HepG2 (cell line): Measurements from ENCODE around the gene BBIP1. TPM values are rescaled to one million over a fixed set of nuclear protein-coding genes. Genes with fewer than 3 reads are reported as not detected.
A peak's percentile ranks its signal among the peaks of the same experiment; 100 is the strongest.

Source experiments
- KLF12 ChIP-seq: sonication (generic); formaldehyde crosslinking; IDR thresholded peaks from 2 replicates; pipeline ENCODE4 v1.4.0; 2020; ENCODE audit warnings: missing genetic modification reagents, borderline replicate concordance
- KLF9 ChIP-seq: IDR thresholded peaks from 2 replicates; pipeline ENCODE4 v1.6.1; 2016; ENCODE audit warnings: low read depth
- MED1 ChIP-seq: sonication (generic); formaldehyde crosslinking; IDR thresholded peaks from 2 replicates; pipeline ENCODE4 v1.4.0; 2020; ENCODE audit warnings: missing genetic modification reagents
- NCOA1 ChIP-seq: sonication (generic); formaldehyde crosslinking; IDR thresholded peaks from 2 replicates; pipeline ENCODE4 v1.9.0; 2021; ENCODE audit warnings: missing genetic modification reagents
- NRL ChIP-seq: sonication (generic); formaldehyde crosslinking; IDR thresholded peaks from 2 replicates; pipeline ENCODE4 v1.5.0; 2020; ENCODE audit warnings: missing genetic modification reagents, mild to moderate bottlenecking, moderate library complexity, borderline replicate concordance
- SNAI1 ChIP-seq: sonication (generic); formaldehyde crosslinking; IDR thresholded peaks from 2 replicates; pipeline ENCODE4 v1.5.0; 2020; ENCODE audit warnings: mild to moderate bottlenecking, missing genetic modification reagents, borderline replicate concordance
- ZNF20 ChIP-seq: sonication (generic); formaldehyde crosslinking; IDR thresholded peaks from 2 replicates; pipeline ENCODE4 v1.4.0; 2020; ENCODE audit warnings: mild to moderate bottlenecking, moderate library complexity, missing genetic modification reagents
- ZNF331 ChIP-seq: sonication (generic); formaldehyde crosslinking; IDR thresholded peaks from 2 replicates; pipeline ENCODE4 v1.4.0; 2020; ENCODE audit warnings: missing genetic modification reagents
- ZNF724P ChIP-seq: sonication (generic); formaldehyde crosslinking; IDR thresholded peaks from 2 replicates; pipeline ENCODE4 v1.8.0; 2022; ENCODE audit warnings: missing genetic modification reagents, borderline replicate concordance
- polyA plus RNA-seq, 8 experiments: library from polyadenylated mRNA; depleted of rRNA in 3 of 8; stranded (reverse) in 7 of 8; unstranded in 1 of 8; fragments of >200 nt; fragmentation: Illumina TruSeq in 4 of 8; extraction: Trizol in 4 of 8; gene quantifications; 2 replicates each; pipeline versions ENCODE4 v1.2.1 to v1.2.3, GENCODE V29; 2011 to 2016; ENCODE audit warnings: low read depth in 4 of 8, missing spikeins in 1 of 8, mixed read lengths in 1 of 8; ENCODE audit not compliant: insufficient read depth in 1 of 8
- total RNA-seq, 5 experiments: library from RNA; depleted of rRNA; stranded (reverse); fragments of >200 nt; fragmentation: Illumina TruSeq; extraction: Trizol; gene quantifications; 2 replicates each; pipeline ENCODE4 v1.2.3, GENCODE V29; 2016; ENCODE audit warnings: low read depth in 1 of 5
- TF ChIP-seq, protein P1 (sequence below): sonication (generic); formaldehyde crosslinking; IDR thresholded peaks from 2 replicates; pipeline ENCODE4 v1.5.0; 2020; ENCODE audit warnings: mild to moderate bottlenecking, missing genetic modification reagents, moderate library complexity
- TF ChIP-seq, protein P2 (sequence below): sonication (generic); formaldehyde crosslinking; conservative IDR thresholded peaks from 2 replicates; pipeline ENCODE4 v1.4.0; 2020; ENCODE audit warnings: missing genetic modification reagents
- TF ChIP-seq, protein P3 (sequence below): sonication (generic); formaldehyde crosslinking; IDR thresholded peaks from 2 replicates; pipeline ENCODE4 v1.8.1; 2023; ENCODE audit warnings: missing genetic modification reagents, mild to moderate bottlenecking, borderline replicate concordance
- TF ChIP-seq, protein P4 (sequence below): sonication (generic); formaldehyde crosslinking; IDR thresholded peaks from 2 replicates; pipeline ENCODE4 v1.4.0; 2020; ENCODE audit warnings: low read depth, mild to moderate bottlenecking, missing genetic modification reagents
- TF ChIP-seq, protein P5 (sequence below): sonication (generic); formaldehyde crosslinking; IDR thresholded peaks from one replicate; pipeline ENCODE4 v1.5.1; 2020; ENCODE audit warnings: mild to moderate bottlenecking, missing genetic modification reagents; ENCODE audit errors: not compliant biosample characterization

Gene BBIP1
- total and polyA plus RNA-seq, 2 of the 13 experiments (the other 11 are each of a cell fraction or from before 2014, with no cell fraction given), result 18.3 to 24.1 TPM

DNA sequence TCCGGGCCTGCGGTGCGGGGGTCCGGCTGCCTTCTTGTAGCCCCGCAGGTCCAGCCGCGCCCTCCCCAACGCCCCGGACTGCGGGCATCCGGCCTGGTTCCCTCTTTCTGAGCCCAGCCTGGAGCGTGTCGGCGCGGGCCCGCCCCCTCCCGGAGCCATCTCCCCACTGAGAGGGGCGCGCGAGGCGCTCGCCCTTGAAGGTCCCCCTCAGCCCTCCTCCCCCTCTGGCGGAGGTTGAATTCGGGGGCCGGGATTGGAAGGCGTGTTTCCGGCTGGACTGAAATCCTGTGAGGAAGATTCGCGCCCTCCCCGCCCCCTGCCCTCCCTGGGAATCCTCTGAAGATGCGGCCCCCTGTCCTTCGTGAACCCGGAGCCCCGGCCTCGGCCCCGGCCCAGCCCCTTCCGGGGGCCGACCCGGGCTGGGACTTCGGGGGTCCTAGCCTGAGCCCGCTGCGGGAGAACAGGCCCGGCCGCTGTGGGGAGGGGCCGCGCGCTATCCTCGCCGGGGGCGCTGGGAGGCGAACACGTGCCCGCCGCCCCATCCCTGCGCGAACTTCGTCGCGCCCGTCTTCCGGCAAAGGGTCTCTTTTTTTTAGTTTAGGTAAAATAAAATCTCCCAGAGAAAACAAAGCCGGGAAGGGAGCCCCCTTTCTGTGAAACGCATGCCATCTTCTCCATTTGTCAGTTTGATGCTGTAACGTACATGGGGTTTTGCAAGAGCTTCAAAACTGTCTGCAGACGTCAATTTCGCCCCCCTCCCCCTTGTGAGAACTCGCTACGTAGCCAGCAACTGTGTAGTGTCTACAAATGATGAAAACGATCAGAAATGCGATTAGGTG, 46.6 kb downstream of the BBIP1 start (continued):
- TF ChIP-seq NRL (CRISPR knock-in tag) (no peak), KLF12 (CRISPR knock-in tag) (peak; percentile 62; the same call in 1 of the 2 replicates), ZNF331 (CRISPR knock-in tag) (no peak; the same call in 1 of the 2 replicates), ZNF724P (peak; percentile 81; the same call in 1 of the 2 replicates), SNAI1 (CRISPR knock-in tag) (no peak), ZNF20 (CRISPR knock-in tag) (no peak), MED1 (CRISPR knock-in tag) (peak; percentile 39; the same call in 1 of the 2 replicates), NCOA1 (CRISPR knock-in tag) (no peak), KLF9 (no peak)
- TF ChIP-seq, protein P1, sequence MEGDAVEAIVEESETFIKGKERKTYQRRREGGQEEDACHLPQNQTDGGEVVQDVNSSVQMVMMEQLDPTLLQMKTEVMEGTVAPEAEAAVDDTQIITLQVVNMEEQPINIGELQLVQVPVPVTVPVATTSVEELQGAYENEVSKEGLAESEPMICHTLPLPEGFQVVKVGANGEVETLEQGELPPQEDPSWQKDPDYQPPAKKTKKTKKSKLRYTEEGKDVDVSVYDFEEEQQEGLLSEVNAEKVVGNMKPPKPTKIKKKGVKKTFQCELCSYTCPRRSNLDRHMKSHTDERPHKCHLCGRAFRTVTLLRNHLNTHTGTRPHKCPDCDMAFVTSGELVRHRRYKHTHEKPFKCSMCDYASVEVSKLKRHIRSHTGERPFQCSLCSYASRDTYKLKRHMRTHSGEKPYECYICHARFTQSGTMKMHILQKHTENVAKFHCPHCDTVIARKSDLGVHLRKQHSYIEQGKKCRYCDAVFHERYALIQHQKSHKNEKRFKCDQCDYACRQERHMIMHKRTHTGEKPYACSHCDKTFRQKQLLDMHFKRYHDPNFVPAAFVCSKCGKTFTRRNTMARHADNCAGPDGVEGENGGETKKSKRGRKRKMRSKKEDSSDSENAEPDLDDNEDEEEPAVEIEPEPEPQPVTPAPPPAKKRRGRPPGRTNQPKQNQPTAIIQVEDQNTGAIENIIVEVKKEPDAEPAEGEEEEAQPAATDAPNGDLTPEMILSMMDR (CRISPR knock-in tag), result peak; percentile 21
- TF ChIP-seq, protein P2, sequence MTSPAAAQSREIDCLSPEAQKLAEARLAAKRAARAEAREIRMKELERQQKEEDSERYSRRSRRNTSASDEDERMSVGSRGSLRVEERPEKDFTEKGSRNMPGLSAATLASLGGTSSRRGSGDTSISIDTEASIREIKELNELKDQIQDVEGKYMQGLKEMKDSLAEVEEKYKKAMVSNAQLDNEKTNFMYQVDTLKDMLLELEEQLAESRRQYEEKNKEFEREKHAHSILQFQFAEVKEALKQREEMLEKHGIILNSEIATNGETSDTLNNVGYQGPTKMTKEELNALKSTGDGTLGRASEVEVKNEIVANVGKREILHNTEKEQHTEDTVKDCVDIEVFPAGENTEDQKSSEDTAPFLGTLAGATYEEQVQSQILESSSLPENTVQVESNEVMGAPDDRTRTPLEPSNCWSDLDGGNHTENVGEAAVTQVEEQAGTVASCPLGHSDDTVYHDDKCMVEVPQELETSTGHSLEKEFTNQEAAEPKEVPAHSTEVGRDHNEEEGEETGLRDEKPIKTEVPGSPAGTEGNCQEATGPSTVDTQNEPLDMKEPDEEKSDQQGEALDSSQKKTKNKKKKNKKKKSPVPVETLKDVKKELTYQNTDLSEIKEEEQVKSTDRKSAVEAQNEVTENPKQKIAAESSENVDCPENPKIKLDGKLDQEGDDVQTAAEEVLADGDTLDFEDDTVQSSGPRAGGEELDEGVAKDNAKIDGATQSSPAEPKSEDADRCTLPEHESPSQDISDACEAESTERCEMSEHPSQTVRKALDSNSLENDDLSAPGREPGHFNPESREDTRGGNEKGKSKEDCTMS, result no peak
- TF ChIP-seq, protein P3, sequence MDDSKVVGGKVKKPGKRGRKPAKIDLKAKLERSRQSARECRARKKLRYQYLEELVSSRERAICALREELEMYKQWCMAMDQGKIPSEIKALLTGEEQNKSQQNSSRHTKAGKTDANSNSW (CRISPR knock-in tag), result no peak
- TF ChIP-seq, protein P4, sequence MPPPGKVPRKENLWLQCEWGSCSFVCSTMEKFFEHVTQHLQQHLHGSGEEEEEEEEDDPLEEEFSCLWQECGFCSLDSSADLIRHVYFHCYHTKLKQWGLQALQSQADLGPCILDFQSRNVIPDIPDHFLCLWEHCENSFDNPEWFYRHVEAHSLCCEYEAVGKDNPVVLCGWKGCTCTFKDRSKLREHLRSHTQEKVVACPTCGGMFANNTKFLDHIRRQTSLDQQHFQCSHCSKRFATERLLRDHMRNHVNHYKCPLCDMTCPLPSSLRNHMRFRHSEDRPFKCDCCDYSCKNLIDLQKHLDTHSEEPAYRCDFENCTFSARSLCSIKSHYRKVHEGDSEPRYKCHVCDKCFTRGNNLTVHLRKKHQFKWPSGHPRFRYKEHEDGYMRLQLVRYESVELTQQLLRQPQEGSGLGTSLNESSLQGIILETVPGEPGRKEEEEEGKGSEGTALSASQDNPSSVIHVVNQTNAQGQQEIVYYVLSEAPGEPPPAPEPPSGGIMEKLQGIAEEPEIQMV, result no peak
- TF ChIP-seq, protein P5, sequence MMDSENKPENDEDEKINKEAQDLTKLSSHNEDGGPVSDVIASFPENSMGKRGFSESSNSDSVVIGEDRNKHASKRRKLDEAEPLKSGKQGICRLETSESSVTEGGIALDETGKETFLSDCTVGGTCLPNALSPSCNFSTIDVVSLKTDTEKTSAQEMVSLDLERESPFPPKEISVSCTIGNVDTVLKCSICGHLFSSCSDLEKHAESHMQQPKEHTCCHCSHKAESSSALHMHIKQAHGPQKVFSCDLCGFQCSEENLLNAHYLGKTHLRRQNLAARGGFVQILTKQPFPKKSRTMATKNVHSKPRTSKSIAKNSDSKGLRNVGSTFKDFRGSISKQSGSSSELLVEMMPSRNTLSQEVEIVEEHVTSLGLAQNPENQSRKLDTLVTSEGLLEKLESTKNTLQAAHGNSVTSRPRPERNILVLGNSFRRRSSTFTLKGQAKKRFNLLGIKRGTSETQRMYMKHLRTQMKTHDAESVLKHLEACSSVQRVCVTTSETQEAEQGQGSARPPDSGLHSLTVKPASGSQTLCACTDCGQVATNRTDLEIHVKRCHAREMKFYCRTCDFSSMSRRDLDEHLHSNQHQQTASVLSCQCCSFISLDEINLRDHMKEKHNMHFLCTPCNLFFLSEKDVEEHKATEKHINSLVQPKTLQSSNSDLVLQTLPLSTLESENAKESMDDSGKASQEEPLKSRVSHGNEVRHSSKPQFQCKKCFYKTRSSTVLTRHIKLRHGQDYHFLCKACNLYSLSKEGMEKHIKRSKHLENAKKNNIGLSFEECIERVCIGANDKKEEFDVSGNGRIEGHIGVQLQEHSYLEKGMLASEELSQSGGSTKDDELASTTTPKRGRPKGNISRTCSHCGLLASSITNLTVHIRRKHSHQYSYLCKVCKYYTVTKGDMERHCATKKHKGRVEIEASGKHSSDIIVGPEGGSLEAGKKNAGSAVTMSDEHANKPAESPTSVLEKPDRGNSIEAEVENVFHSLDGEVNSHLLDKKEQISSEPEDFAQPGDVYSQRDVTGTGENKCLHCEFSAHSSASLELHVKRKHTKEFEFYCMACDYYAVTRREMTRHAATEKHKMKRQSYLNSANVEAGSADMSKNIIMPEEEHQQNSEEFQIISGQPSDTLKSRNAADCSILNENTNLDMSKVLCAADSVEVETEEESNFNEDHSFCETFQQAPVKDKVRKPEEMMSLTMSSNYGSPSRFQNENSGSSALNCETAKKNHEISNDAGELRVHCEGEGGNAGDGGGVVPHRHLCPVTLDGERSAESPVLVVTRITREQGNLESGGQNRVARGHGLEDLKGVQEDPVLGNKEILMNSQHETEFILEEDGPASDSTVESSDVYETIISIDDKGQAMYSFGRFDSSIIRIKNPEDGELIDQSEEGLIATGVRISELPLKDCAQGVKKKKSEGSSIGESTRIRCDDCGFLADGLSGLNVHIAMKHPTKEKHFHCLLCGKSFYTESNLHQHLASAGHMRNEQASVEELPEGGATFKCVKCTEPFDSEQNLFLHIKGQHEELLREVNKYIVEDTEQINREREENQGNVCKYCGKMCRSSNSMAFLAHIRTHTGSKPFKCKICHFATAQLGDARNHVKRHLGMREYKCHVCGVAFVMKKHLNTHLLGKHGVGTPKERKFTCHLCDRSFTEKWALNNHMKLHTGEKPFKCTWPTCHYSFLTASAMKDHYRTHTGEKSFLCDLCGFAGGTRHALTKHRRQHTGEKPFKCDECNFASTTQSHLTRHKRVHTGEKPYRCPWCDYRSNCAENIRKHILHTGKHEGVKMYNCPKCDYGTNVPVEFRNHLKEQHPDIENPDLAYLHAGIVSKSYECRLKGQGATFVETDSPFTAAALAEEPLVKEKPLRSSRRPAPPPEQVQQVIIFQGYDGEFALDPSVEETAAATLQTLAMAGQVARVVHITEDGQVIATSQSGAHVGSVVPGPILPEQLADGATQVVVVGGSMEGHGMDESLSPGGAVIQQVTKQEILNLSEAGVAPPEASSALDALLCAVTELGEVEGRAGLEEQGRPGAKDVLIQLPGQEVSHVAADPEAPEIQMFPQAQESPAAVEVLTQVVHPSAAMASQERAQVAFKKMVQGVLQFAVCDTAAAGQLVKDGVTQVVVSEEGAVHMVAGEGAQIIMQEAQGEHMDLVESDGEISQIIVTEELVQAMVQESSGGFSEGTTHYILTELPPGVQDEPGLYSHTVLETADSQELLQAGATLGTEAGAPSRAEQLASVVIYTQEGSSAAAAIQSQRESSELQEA (CRISPR knock-in tag), result no peak
